ENCODE results near the gene IFT88.

DNA sequence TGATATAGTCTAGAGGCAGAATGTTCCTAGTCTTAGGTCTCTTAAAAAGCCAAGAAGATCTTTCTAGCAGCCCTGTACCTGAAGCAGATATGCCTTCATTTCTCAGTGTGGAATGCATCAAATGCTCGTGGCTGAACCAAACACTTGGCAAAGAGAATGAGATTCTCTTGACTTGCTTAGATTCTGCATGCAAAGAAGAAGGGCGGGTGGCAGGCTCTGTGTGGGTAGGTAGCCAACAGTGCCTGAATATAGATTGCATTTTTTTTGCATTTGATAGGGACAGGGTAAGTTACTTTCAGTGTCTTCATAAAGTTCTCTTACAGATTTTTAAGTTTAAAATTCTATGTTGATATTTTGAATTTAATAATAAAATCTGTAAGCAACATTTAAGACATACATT, 27.3 kb downstream of the IFT88 start:
- TF ChIP-seq POLR2A (IDR thresholded peaks at IDR 0.05), result no peak
- TF ChIP-seq, protein P1, sequence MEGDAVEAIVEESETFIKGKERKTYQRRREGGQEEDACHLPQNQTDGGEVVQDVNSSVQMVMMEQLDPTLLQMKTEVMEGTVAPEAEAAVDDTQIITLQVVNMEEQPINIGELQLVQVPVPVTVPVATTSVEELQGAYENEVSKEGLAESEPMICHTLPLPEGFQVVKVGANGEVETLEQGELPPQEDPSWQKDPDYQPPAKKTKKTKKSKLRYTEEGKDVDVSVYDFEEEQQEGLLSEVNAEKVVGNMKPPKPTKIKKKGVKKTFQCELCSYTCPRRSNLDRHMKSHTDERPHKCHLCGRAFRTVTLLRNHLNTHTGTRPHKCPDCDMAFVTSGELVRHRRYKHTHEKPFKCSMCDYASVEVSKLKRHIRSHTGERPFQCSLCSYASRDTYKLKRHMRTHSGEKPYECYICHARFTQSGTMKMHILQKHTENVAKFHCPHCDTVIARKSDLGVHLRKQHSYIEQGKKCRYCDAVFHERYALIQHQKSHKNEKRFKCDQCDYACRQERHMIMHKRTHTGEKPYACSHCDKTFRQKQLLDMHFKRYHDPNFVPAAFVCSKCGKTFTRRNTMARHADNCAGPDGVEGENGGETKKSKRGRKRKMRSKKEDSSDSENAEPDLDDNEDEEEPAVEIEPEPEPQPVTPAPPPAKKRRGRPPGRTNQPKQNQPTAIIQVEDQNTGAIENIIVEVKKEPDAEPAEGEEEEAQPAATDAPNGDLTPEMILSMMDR (IDR thresholded peaks at IDR 0.05), result no peak
